K562 (cell line): Measurements from ENCODE around the gene SLC39A3. TPM values are rescaled to one million over a fixed set of nuclear protein-coding genes. Genes with fewer than 3 reads are reported as not detected.

Experiments
- ATF6 ChIP-seq: sonication (generic); formaldehyde crosslinking; IDR thresholded peaks from 2 replicates; pipeline ENCODE4 v1.4.0; 2020; ENCODE audit warnings: mild to moderate bottlenecking, missing genetic modification reagents
- CLOCK ChIP-seq: fragments of 250-450 bp; sonication (Bioruptor Pico); IDR thresholded peaks from 2 replicates; pipeline ENCODE4 v1.4.0; 2020; ENCODE audit warnings: mild to moderate bottlenecking, moderate library complexity, borderline replicate concordance
- EHMT2 ChIP-seq: fragments of 450-650 bp; IDR thresholded peaks from 2 replicates; pipeline ENCODE4 v1.6.1; 2018; ENCODE audit warnings: antibody characterized with exemption
- ETS2 ChIP-seq: IDR thresholded peaks from 2 replicates; pipeline ENCODE4 v1.6.1; 2016; ENCODE audit warnings: borderline replicate concordance, missing genetic modification characterization, mild to moderate bottlenecking, moderate library complexity, missing compliant biosample characterization; ENCODE audit not compliant: poor library complexity, severe bottlenecking
- HDAC1 ChIP-seq, 2 experiments: fragments of 450-650 bp; IDR thresholded peaks; 2 replicates each; pipeline ENCODE4 v1.6.1; 2016 to 2017; ENCODE audit warnings: inconsistent platforms in 1 of 2, mild to moderate bottlenecking in 1 of 2, moderate library complexity in 1 of 2
- HOXB6 ChIP-seq: fragments of 250-450 bp; sonication (Bioruptor Pico); IDR thresholded peaks from 2 replicates; pipeline ENCODE4 v1.5.1; 2022; ENCODE audit warnings: mild to moderate bottlenecking, borderline replicate concordance
- KDM2B ChIP-seq: fragments of 250-450 bp; sonication (Bioruptor Pico); IDR thresholded peaks from 2 replicates; pipeline ENCODE4 v1.8.0; 2021; ENCODE audit warnings: mild to moderate bottlenecking, moderate library complexity
- KLF16 ChIP-seq: IDR thresholded peaks from 2 replicates; pipeline ENCODE4 v1.6.1; 2016; ENCODE audit warnings: antibody characterized with exemption
- MCM2 ChIP-seq: fragments of 450-650 bp; IDR thresholded peaks from 2 replicates; pipeline ENCODE4 v1.6.1; 2017; ENCODE audit warnings: low read depth, mild to moderate bottlenecking
- MXI1 ChIP-seq: IDR thresholded peaks from 2 replicates; pipeline ENCODE4 v1.6.1; 2011; ENCODE audit warnings: low read depth, mild to moderate bottlenecking, improper control_type of control experiment, low read length
- NCOA2 ChIP-seq, 2 experiments: fragments of 450-650 bp; IDR thresholded peaks; 2 replicates each; pipeline ENCODE4 v1.6.1; 2018; ENCODE audit warnings: mild to moderate bottlenecking in 2 of 2, moderate library complexity in 1 of 2; ENCODE audit not compliant: partially characterized antibody in 2 of 2
- NR2C1 ChIP-seq, 2 experiments: fragments of 450-650 bp; IDR thresholded peaks; 2 replicates each; pipeline ENCODE4 v1.6.1; 2017; ENCODE audit warnings: mild to moderate bottlenecking in 2 of 2, antibody characterized with exemption in 1 of 2, inconsistent platforms in 1 of 2, missing compliant biosample characterization in 1 of 2, missing genetic modification characterization in 1 of 2
- TAF15 ChIP-seq: fragments of 200-400 bp; formaldehyde crosslinking; IDR thresholded peaks from 2 replicates; pipeline ENCODE4 v1.6.1; 2017; ENCODE audit warnings: mild to moderate bottlenecking, low read depth, low read length, moderate library complexity
- TARDBP ChIP-seq: fragments of 450-650 bp; IDR thresholded peaks from 2 replicates; pipeline ENCODE4 v1.6.1; 2016
- TRIM28 ChIP-seq: fragments of 450-650 bp; IDR thresholded peaks from 2 replicates; pipeline ENCODE4 v1.6.1; 2017
- USF2 ChIP-seq: sonication (generic); formaldehyde crosslinking; IDR thresholded peaks from 2 replicates; pipeline ENCODE4 v1.5.0; 2020; ENCODE audit warnings: missing genetic modification reagents
- ZNF184 ChIP-seq: sonication (generic); formaldehyde crosslinking; IDR thresholded peaks from 2 replicates; pipeline ENCODE4 v1.5.0; 2020; ENCODE audit warnings: missing genetic modification reagents
- ZNF274 ChIP-seq: IDR thresholded peaks from 2 replicates; pipeline ENCODE4 v1.6.1; 2011; ENCODE audit warnings: low read depth, mild to moderate bottlenecking, low read length, moderate library complexity, borderline replicate concordance
- ZNF445 ChIP-seq: fragments of 250-450 bp; sonication (Bioruptor Pico); IDR thresholded peaks from 2 replicates; pipeline ENCODE4 v1.4.0; 2020; ENCODE audit warnings: low read depth, mild to moderate bottlenecking, moderate library complexity
- ZZZ3 ChIP-seq: fragments of 450-650 bp; IDR thresholded peaks from 2 replicates; pipeline ENCODE4 v1.6.1; 2016; ENCODE audit warnings: antibody characterized with exemption, mild to moderate bottlenecking, moderate library complexity
- polyA plus RNA-seq, 8 experiments: library from polyadenylated mRNA; depleted of rRNA in 4 of 8; stranded (reverse) in 5 of 8; unstranded in 3 of 8; fragments of >200 nt; fragmentation: Nextera tagmentation in 2 of 8; fragmentation: Illumina TruSeq in 1 of 8; extraction: Ambion mirVana in 2 of 8; extraction: Trizol in 1 of 8; gene quantifications; 2 replicates each; pipeline versions ENCODE4 v1.2.1 to v1.2.3, GENCODE V29; 2011 to 2014; ENCODE audit warnings: inconsistent platforms in 1 of 8, missing spikeins in 1 of 8
- total RNA-seq, 7 experiments: library from RNA; depleted of rRNA in 6 of 7; stranded (reverse); fragments of >200 nt in 6 of 7; fragmentation: Illumina TruSeq in 2 of 7; extraction: Trizol in 2 of 7; gene quantifications; 2 replicates each; pipeline versions ENCODE4 v1.2.1 to v1.2.3, GENCODE V29; 2011 to 2021; ENCODE audit warnings: low replicate concordance in 1 of 7

The SLC39A3 gene
- total and polyA plus RNA-seq, 9 of the 15 experiments (the other 6 are each of a cell fraction or from before 2014, with no cell fraction given) = 2.3 to 215 (median 127) TPM

- TF ChIP-seq TARDBP (no peak), ZNF274 (no peak), ATF6 (peak; percentile 98), KDM2B (no peak), ZNF445 (CRISPR knock-in tag) (no peak), NR2C1 (IDR thresholded peaks at IDR 0.05) (peak; percentile 94), NR2C1 (tag; IDR thresholded peaks at IDR 0.05) (peak; percentile 97), KLF16 (0 out of 2 replicates have a peak, but pooled peaks have one; percentile 51), TRIM28 (no peak), MXI1 (peak; percentile 97), HDAC1 (IDR thresholded peaks at IDR 0.05) (peak in 1 of 2 experiments; percentile 96; a peak in 2 of 4 replicates), ZZZ3 (no peak), TAF15 (no peak), MCM2 (no peak), ZNF184 (CRISPR knock-in tag) (no peak), EHMT2 (no peak), CLOCK (CRISPR knock-in tag) (no peak), NCOA2 (IDR thresholded peaks at IDR 0.05; ENCODE audit: partially characterized antibody in 2 of 2) (no peak), USF2 (peak; percentile 98), ETS2 (no peak), HOXB6 (CRISPR knock-in tag) (no peak)
Measured at GRCh38 chr19:2782936-2783780, 43.3 kb upstream of the SLC39A3 start, which contains the start of gene SGTA (continued).
